A549 (cell line): ENCODE data around the gene FAM76A. TPM values are rescaled to one million over a fixed set of nuclear protein-coding genes. Genes with fewer than 3 reads are reported as not detected.

Source experiments
- ATAC-seq, 2 experiments: fragments of 200-7000 bp in 1 of 2; fragments of >200 bp in 1 of 2; cut with Nextera tagmentation in 1 of 2; cut with Tn5 transposase in 1 of 2; 3 replicates each; pipeline versions ENCODE4 v1.8.0 to v1.9.1; 2018 to 2020; ENCODE audit warnings: mild to moderate bottlenecking in 1 of 2, moderate library complexity in 1 of 2
- CTCF ChIA-PET: fragments of 300-600 bp; sonication (Branson Sonifier 250); formaldehyde crosslinking; extraction: SDS; loops from one replicate; lab custom pipeline; 2021; ENCODE audit warnings: antibody characterized with exemption, inconsistent platforms; lab: Yijun Ruan, JAX
- POLR2A ChIA-PET: fragments of 350-600 bp; formaldehyde crosslinking; extraction: SDS; loops from one replicate; lab custom pipeline; 2021; ENCODE audit warnings: antibody characterized with exemption, inconsistent platforms; lab: Yijun Ruan, JAX
- DNase-seq, 2 experiments: peaks; one replicate each; pipeline versions ENCODE4 v3.0.0 to v3.0.0-alpha.2; 2011 to 2016; ENCODE audit warnings: low read depth in 1 of 2, low spot score in 1 of 2
- FAIRE-seq: peaks from 2 replicates; lab custom pipeline; 2011; peaks lifted over from hg19 to GRCh38; lab: Jason Lieb, UNC
- H3K27ac ChIP-seq, 2 experiments: fragments of >200 bp; sonication (Bioruptor Twin); formaldehyde crosslinking; 3 replicates each; pipeline ENCODE4 v1.5.1; 2016 to 2017
- H3K4me1 ChIP-seq: fragments of >200 bp; sonication (Bioruptor Twin); formaldehyde crosslinking; 3 replicates; pipeline ENCODE4 v1.6.1; 2016
- H3K4me2 ChIP-seq: fragments of >200 bp; sonication (Bioruptor Twin); formaldehyde crosslinking; 3 replicates; pipeline ENCODE4 v1.6.1; 2016
- H3K4me3 ChIP-seq: fragments of >200 bp; sonication (Bioruptor Twin); formaldehyde crosslinking; 3 replicates; pipeline ENCODE4 v1.5.1; 2016
- H3K9me3 ChIP-seq: fragments of >200 bp; sonication (Bioruptor Twin); formaldehyde crosslinking; 3 replicates; pipeline ENCODE4 v1.6.1; 2016
- ATOH8 ChIP-seq: fragments of 250-450 bp; sonication (Bioruptor Pico); IDR thresholded peaks from 2 replicates; pipeline ENCODE4 v1.5.0; 2020; ENCODE audit warnings: low read depth, mild to moderate bottlenecking, moderate library complexity
- BCL3 ChIP-seq: fragments of >200 bp; sonication (Bioruptor Twin); formaldehyde crosslinking; IDR thresholded peaks from 3 replicates; pipeline ENCODE4 v1.6.1; 2016
- BHLHE40 ChIP-seq: IDR thresholded peaks from 2 replicates; pipeline ENCODE4 v1.6.1; 2012; ENCODE audit warnings: low read depth, low read length, inconsistent platforms
- CBX2 ChIP-seq: fragments of 200-600 bp; sonication (generic); IDR thresholded peaks from 2 replicates; pipeline ENCODE4 v1.6.1; 2016; ENCODE audit warnings: low read depth, mild to moderate bottlenecking, borderline replicate concordance
- CBX8 ChIP-seq: fragments of 200-600 bp; sonication (generic); IDR thresholded peaks from 2 replicates; pipeline ENCODE4 v1.6.1; 2016
- CHD4 ChIP-seq: fragments of 200-600 bp; sonication (generic); IDR thresholded peaks from 2 replicates; pipeline ENCODE4 v1.6.1; 2016; ENCODE audit warnings: antibody characterized with exemption, mild to moderate bottlenecking, borderline replicate concordance
- EHMT2 ChIP-seq: fragments of 200-600 bp; sonication (generic); IDR thresholded peaks from 2 replicates; pipeline ENCODE4 v1.6.1; 2016; ENCODE audit warnings: antibody characterized with exemption, low read depth, mild to moderate bottlenecking, moderate library complexity
- ELK1 ChIP-seq: fragments of 150-350 bp; IDR thresholded peaks from 2 replicates; pipeline ENCODE4 v1.6.1; 2014; ENCODE audit warnings: low read depth, mild to moderate bottlenecking, low read length
- FOSB ChIP-seq: fragments of 250-450 bp; sonication (Bioruptor Pico); IDR thresholded peaks from 2 replicates; pipeline ENCODE4 v1.5.0; 2020; ENCODE audit warnings: mild to moderate bottlenecking, moderate library complexity
- FOSL2 ChIP-seq, 2 experiments: fragments of 450-650 bp in 1 of 2; fragments of >200 bp in 1 of 2; sonication (Bioruptor Twin) in 1 of 2; formaldehyde crosslinking; IDR thresholded peaks; 2 replicates each; pipeline versions ENCODE4 v1.5.0 to v1.6.1; 2016 to 2020; ENCODE audit warnings: mild to moderate bottlenecking in 1 of 2, moderate library complexity in 1 of 2
- FOXS1 ChIP-seq: fragments of 250-450 bp; sonication (Bioruptor Pico); IDR thresholded peaks from 2 replicates; pipeline ENCODE4 v1.5.0; 2020; ENCODE audit warnings: mild to moderate bottlenecking, moderate library complexity
- GATA3 ChIP-seq: IDR thresholded peaks from 2 replicates; pipeline ENCODE4 v1.6.1; 2012; ENCODE audit warnings: borderline replicate concordance
- HDAC2 ChIP-seq: fragments of 200-600 bp; sonication (generic); IDR thresholded peaks from 2 replicates; pipeline ENCODE4 v1.6.1; 2016
- HOXA7 ChIP-seq: fragments of 250-450 bp; sonication (Bioruptor Pico); IDR thresholded peaks from 2 replicates; pipeline ENCODE4 v1.5.0; 2020; ENCODE audit warnings: mild to moderate bottlenecking, moderate library complexity
- HOXB5 ChIP-seq: fragments of 250-450 bp; sonication (Bioruptor Pico); IDR thresholded peaks from 2 replicates; pipeline ENCODE4 v1.5.0; 2020; ENCODE audit warnings: mild to moderate bottlenecking, moderate library complexity
- JUN ChIP-seq, 2 experiments: fragments of >200 bp; sonication (Bioruptor Twin); formaldehyde crosslinking; IDR thresholded peaks; 2 replicates in 1 of 2; 3 replicates in 1 of 2; pipeline ENCODE4 v1.6.1; 2016 to 2017
- JUNB ChIP-seq: fragments of >200 bp; sonication (Bioruptor Twin); formaldehyde crosslinking; IDR thresholded peaks from 2 replicates; pipeline ENCODE4 v1.6.1; 2016
- KDM1A ChIP-seq: fragments of 200-600 bp; sonication (generic); IDR thresholded peaks from 2 replicates; pipeline ENCODE4 v1.6.1; 2016; ENCODE audit warnings: low read depth, mild to moderate bottlenecking
- MAFK ChIP-seq: fragments of 450-650 bp; IDR thresholded peaks from 2 replicates; pipeline ENCODE4 v1.6.1; 2014; ENCODE audit not compliant: partially characterized antibody
- MYC ChIP-seq: IDR thresholded peaks from 2 replicates; pipeline ENCODE4 v1.6.1; 2012; ENCODE audit warnings: mild to moderate bottlenecking, inconsistent platforms, low read length, improper control_type of control experiment, borderline replicate concordance
- NFE2L2 ChIP-seq: fragments of 150-350 bp; conservative IDR thresholded peaks from 2 replicates; pipeline ENCODE4 v1.6.1; 2014; ENCODE audit warnings: low read length
- NPAS2 ChIP-seq: fragments of 250-450 bp; sonication (Bioruptor Pico); IDR thresholded peaks from 2 replicates; pipeline ENCODE4 v1.8.0; 2022; ENCODE audit warnings: mild to moderate bottlenecking, moderate library complexity, borderline replicate concordance
- PBX3 ChIP-seq: IDR thresholded peaks from 2 replicates; pipeline ENCODE4 v1.6.1; 2012
- RAD21 ChIP-seq, 2 experiments: fragments of >200 bp in 1 of 2; sonication (Bioruptor Twin) in 1 of 2; formaldehyde crosslinking in 1 of 2; IDR thresholded peaks in 1 of 2; conservative IDR thresholded peaks in 1 of 2; 2 replicates in 1 of 2; 3 replicates in 1 of 2; pipeline ENCODE4 v1.6.1; 2012 to 2018; ENCODE audit warnings: inconsistent platforms in 1 of 2
- RARB ChIP-seq: fragments of 250-450 bp; sonication (Bioruptor Pico); IDR thresholded peaks from 2 replicates; pipeline ENCODE4 v1.8.0; 2021; ENCODE audit warnings: mild to moderate bottlenecking, moderate library complexity
- REST ChIP-seq: fragments of 200-600 bp; sonication (generic); IDR thresholded peaks from 2 replicates; pipeline ENCODE4 v1.6.1; 2016; ENCODE audit warnings: antibody characterized with exemption, mild to moderate bottlenecking, moderate library complexity
- RFX5 ChIP-seq: fragments of 450-650 bp; IDR thresholded peaks from 2 replicates; pipeline ENCODE4 v1.7.1; 2014; ENCODE audit warnings: antibody characterized with exemption, mild to moderate bottlenecking, moderate library complexity
- RNF2 ChIP-seq: fragments of 200-600 bp; sonication (generic); IDR thresholded peaks from 2 replicates; pipeline ENCODE4 v1.6.1; 2016; ENCODE audit warnings: low read depth, mild to moderate bottlenecking, antibody characterized with exemption, moderate library complexity, borderline replicate concordance
- SMC3 ChIP-seq: fragments of >200 bp; sonication (Bioruptor Twin); formaldehyde crosslinking; IDR thresholded peaks from 3 replicates; pipeline ENCODE4 v1.6.1; 2018; ENCODE audit warnings: inconsistent platforms
- TFCP2L1 ChIP-seq: fragments of 250-450 bp; sonication (Bioruptor Pico); IDR thresholded peaks from 2 replicates; pipeline ENCODE4 v1.5.0; 2021; ENCODE audit warnings: mild to moderate bottlenecking
- ZC3H11A ChIP-seq: fragments of 450-650 bp; IDR thresholded peaks from 2 replicates; pipeline ENCODE4 v1.6.1; 2014; ENCODE audit warnings: antibody characterized with exemption, mild to moderate bottlenecking
- WGBS: methylation state at CpG from one replicate; pipeline ENCODE4 v1.1.6; 2017; ENCODE audit errors: missing lambda C conversion rate; 5-methylcytosine and 5-hydroxymethylcytosine counted together
- polyA minus RNA-seq: library from RNA; depleted of rRNA, polyadenylated mRNA; stranded (reverse); fragments of >200 nt; gene quantifications from 2 replicates; pipeline ENCODE4 v1.2.3, GENCODE V29; 2011; rRNA and poly(A)+ RNA removed
- polyA plus RNA-seq, 4 experiments: library from polyadenylated mRNA; depleted of rRNA in 3 of 4; stranded (reverse); fragments of >200 nt; fragmentation: RNase III in 1 of 4; extraction: RNeasy Plus Mini Kit Qiagen cat#74134 plus additional on column Dnase treatment in 1 of 4; gene quantifications; 2 replicates in 3 of 4; 3 replicates in 1 of 4; pipeline ENCODE4 v1.2.3, GENCODE V29; 2011 to 2017

The FAM76A gene
- polyA plus RNA-seq (2011; rRNA removed) (6.5 and 7.0 TPM in 2 replicates), polyA plus RNA-seq (2017; fragmentation: RNase III; extraction: RNeasy Plus Mini Kit Qiagen cat#74134 plus additional on column Dnase treatment) (4.1 to 4.8 TPM (median 4.2 TPM) in 3 replicates), polyA minus RNA-seq (4.4 and 6.5 TPM in 2 replicates)
- polyA plus RNA-seq (2012; cell fraction: cytosol; rRNA removed): 2.4 and 2.6 TPM in 2 replicates
- polyA plus RNA-seq (2012; cell fraction: nucleus; rRNA removed): 1.6 TPM in 2 replicates

- H3K4me2 ChIP-seq: peak within 1 kb of the TSS; percentile 87
- 26% methylated on average over 11 of the region's 72 CpGs for WGBS
- peak within 1 kb of the TSS; percentile 81 to 94 for H3K27ac ChIP-seq
- ChIA-PET POLR2A (interaction anchor here (0.5 to 1.8 kb wide), 10 partner anchors 8 to 571 kb away, joined by 3 to 19 read pairs (median 3); partner anchors contain the start of genes IFI6, PPP1R8, SLC9A1 and STX12), CTCF (interaction anchor here (0.6 to 2.1 kb wide), 15 partner anchors 12 to 301 kb away, joined by 3 to 6 read pairs (median 4); partner anchors contain the start of gene IFI6)
- FAIRE-seq: no peak
- peaks cover 9% of the 10 kb centered on the region; the same call in 2 of the 3 replicates for H3K4me1 ChIP-seq
- peak; percentile 89 to 99 for DNase-seq
- no peaks in the 10 kb centered on the region for H3K9me3 ChIP-seq
- peak; percentile 98 to 99 for ATAC-seq
- peak within 1 kb of the TSS; percentile 84 for H3K4me3 ChIP-seq
- no peak for TF ChIP-seq HOXA7 (CRISPR knock-in tag)
- peak; percentile 90 for TF ChIP-seq REST
- TF ChIP-seq RARB (CRISPR knock-in tag): no peak
- no peak for TF ChIP-seq ELK1
- TF ChIP-seq FOSL2 (IDR thresholded peaks at IDR 0.05): no peak
- no peak for TF ChIP-seq FOSL2 (CRISPR knock-in tag; IDR thresholded peaks at IDR 0.05)
- no peak for TF ChIP-seq SMC3
- no peak; the same call in 1 of the 2 replicates for TF ChIP-seq GATA3
- no peak for TF ChIP-seq BHLHE40
- peak; percentile 91 for TF ChIP-seq PBX3
- TF ChIP-seq NFE2L2: no peak
- no peak for TF ChIP-seq EHMT2
- no peak for TF ChIP-seq RFX5
- TF ChIP-seq CHD4: no peak
- TF ChIP-seq FOSB (CRISPR knock-in tag): no peak
- TF ChIP-seq JUNB: no peak
- TF ChIP-seq CBX8: no peak
- no peak; a peak in 1 of 5 replicates for TF ChIP-seq RAD21 (conservative IDR thresholded peaks at IDR 0.05 in 1 of 2, IDR thresholded peaks at IDR 0.05 in 1 of 2)
- no peak for TF ChIP-seq CBX2
- no peak for TF ChIP-seq FOXS1 (CRISPR knock-in tag)
- TF ChIP-seq HOXB5 (CRISPR knock-in tag): peak; percentile 61; the same call in 1 of the 2 replicates
- TF ChIP-seq MYC: 0 out of 2 replicates have a peak, but pooled peaks have one; percentile 2
- TF ChIP-seq HDAC2: no peak
- no peak for TF ChIP-seq TFCP2L1 (CRISPR knock-in tag)
- 0 out of 2 replicates have a peak, but pooled peaks have one; percentile 51 for TF ChIP-seq ATOH8 (CRISPR knock-in tag)
- peak in 1 of 2 experiments; percentile 67; a peak in 1 of 5 replicates for TF ChIP-seq JUN (IDR thresholded peaks at IDR 0.05)
- no peak for TF ChIP-seq MAFK
- no peak for TF ChIP-seq ZC3H11A
- TF ChIP-seq KDM1A: no peak
- no peak for TF ChIP-seq BCL3
- no peak for TF ChIP-seq NPAS2
- TF ChIP-seq RNF2: peak; percentile 90; the same call in 1 of the 2 replicates
These were observed at the start of gene FAM76A for GRCh38 chr1:27725374-27726172. TSS of gene FAM76A (plus strand) at chr1:27725961. CDS start at chr1:27726081, 120 bp downstream.
